Astrocyte (in vitro differentiated cells and primary cell): Measurements from ENCODE around the gene PRR29.

Experiments
- EZH2 ChIP-seq: IDR thresholded peaks from 2 replicates; pipeline ENCODE4 v1.6.1; 2012; ENCODE audit warnings: mild to moderate bottlenecking, low read length, inconsistent platforms; ENCODE audit not compliant: insufficient read depth
- TF ChIP-seq, protein P1 (sequence below): IDR thresholded peaks from 2 replicates; pipeline ENCODE4 v1.5.1; 2011; ENCODE audit warnings: low read depth, mild to moderate bottlenecking, inconsistent platforms, low read length, moderate library complexity; ENCODE audit not compliant: insufficient read depth

GRCh38 chr17:63948521-63948920 lies 49.6 kb upstream of the PRR29 start:
- TF ChIP-seq, protein P1, sequence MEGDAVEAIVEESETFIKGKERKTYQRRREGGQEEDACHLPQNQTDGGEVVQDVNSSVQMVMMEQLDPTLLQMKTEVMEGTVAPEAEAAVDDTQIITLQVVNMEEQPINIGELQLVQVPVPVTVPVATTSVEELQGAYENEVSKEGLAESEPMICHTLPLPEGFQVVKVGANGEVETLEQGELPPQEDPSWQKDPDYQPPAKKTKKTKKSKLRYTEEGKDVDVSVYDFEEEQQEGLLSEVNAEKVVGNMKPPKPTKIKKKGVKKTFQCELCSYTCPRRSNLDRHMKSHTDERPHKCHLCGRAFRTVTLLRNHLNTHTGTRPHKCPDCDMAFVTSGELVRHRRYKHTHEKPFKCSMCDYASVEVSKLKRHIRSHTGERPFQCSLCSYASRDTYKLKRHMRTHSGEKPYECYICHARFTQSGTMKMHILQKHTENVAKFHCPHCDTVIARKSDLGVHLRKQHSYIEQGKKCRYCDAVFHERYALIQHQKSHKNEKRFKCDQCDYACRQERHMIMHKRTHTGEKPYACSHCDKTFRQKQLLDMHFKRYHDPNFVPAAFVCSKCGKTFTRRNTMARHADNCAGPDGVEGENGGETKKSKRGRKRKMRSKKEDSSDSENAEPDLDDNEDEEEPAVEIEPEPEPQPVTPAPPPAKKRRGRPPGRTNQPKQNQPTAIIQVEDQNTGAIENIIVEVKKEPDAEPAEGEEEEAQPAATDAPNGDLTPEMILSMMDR, result no peak
- no peak for TF ChIP-seq EZH2
